ENCODE results near the gene AMIGO1. TPM values are rescaled to one million over a fixed set of nuclear protein-coding genes. Genes with fewer than 3 reads are reported as not detected.

Gene AMIGO1
- total and polyA plus RNA-seq, 2 of the 8 experiments (the other 6 are each of a cell fraction or from before 2014, with no cell fraction given) = 1.5 to 2.7 TPM

DNA sequence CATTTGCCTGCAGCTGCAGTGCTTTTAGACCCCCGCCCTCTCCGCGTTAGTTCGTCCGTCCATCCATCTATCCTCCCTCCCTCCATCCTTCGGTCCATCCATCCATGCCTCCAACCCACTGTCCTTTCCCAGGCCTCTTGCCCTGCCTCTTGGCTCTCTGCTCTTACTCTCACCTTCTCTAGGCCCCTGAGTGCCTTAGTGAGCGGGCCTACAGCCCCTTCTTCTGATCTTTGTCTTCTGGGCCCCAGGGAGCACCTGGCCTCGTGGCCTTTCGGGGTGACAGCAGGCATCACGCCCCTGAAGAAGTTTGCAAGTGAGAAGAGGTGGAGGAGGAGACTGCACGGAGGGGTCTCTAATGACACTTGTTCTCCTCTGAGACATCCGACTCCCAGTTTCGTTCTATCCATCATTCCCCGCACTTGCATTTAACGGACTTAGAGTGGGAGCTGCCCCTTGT, 25.0 kb downstream of the AMIGO1 start:
- Histone ChIP-seq H3K79me1 (ENCODE audit: low read depth, low read length) (no peaks in the 10 kb centered on the region), H2BK20ac (ENCODE audit: low read length) (peak overlapping the region; percentile 61; the same call in 1 of the 2 replicates), H3K9ac (replicated peaks in 1 of 4; ENCODE audit: extremely low read depth in 1 of 4, low read depth in 3 of 4, low read length in 3 of 4) (peak overlapping the region in 3 of 4 experiments; percentile 41 to 91 (median 66); a peak in 4 of 7 replicates), H3K4me3 (ENCODE audit: extremely low read depth in 1 of 4, insufficient read depth in 2 of 4, low read depth in 3 of 4, low read length in 4 of 4) (peak overlapping the region; percentile 63 to 83 (median 78)), H2BK5ac (ENCODE audit: low read depth, low read length) (peak overlapping the region; percentile 95), H3K4me2 (ENCODE audit: insufficient read depth in 1 of 2, low read depth in 2 of 2, low read length in 2 of 2) (peak overlapping the region; percentile 94 to 99), H4K8ac (ENCODE audit: extremely low read depth, insufficient read depth, low read length) (peak overlapping the region; percentile 66), H3K9me3 (ENCODE audit: insufficient read depth in 2 of 2, low read depth in 1 of 2, low read length in 1 of 2) (no peaks in the 10 kb centered on the region), H4K5ac (ENCODE audit: insufficient read length, low read depth, low read length) (peak overlapping the region; percentile 34), H3K18ac (ENCODE audit: extremely low read depth, low read length) (peak overlapping the region; percentile 97), H2BK12ac (ENCODE audit: low read depth, low read length) (peak overlapping the region; percentile 77; the same call in 1 of the 2 replicates), H3K27ac (ENCODE audit: low read depth, low read length) (no peak overlapping the region), H3K23ac (ENCODE audit: insufficient read length) (no peak overlapping the region), H3K23me2 (ENCODE audit: low read depth, low read length) (peaks cover 16% of the 10 kb centered on the region), H3K56ac (replicated peaks; ENCODE audit: insufficient read length, low read depth, low read length) (peak overlapping the region; percentile 40), H3K79me2 (ENCODE audit: control insufficient read depth in 1 of 2, insufficient read depth in 2 of 2, low read length in 2 of 2) (no peaks in the 10 kb centered on the region), H2BK120ac (replicated peaks; ENCODE audit: low read depth, low read length) (no peak overlapping the region), H4K91ac (replicated peaks; ENCODE audit: insufficient read length, low read length) (peak overlapping the region; percentile 69), H3K27me3 (replicated peaks in 1 of 4; ENCODE audit: control insufficient read depth in 3 of 4, extremely low read depth in 1 of 4, insufficient read depth in 3 of 4, low read length in 3 of 4) (peaks cover 0 to under 1% (median 0%) of the 10 kb centered on the region in 4 experiments; a peak in 1 of 7 replicates), H3K4ac (replicated peaks; ENCODE audit: insufficient read length, low read depth, low read length) (peak overlapping the region; percentile 76), H4K20me1 (replicated peaks in 1 of 2; ENCODE audit: control insufficient read depth in 1 of 2, insufficient read depth in 2 of 2, low read length in 2 of 2) (no peaks in the 10 kb centered on the region), H3K4me1 (replicated peaks in 1 of 4; ENCODE audit: control insufficient read depth in 3 of 4, insufficient read depth in 4 of 4, low read length in 3 of 4) (peaks cover 0 to 9% (median 2%) of the 10 kb centered on the region in 4 experiments; a peak in 3 of 7 replicates), H2AFZ (ENCODE audit: low read length) (peak overlapping the region; percentile 95; the same call in 1 of the 2 replicates), H3K36me3 (ENCODE audit: control insufficient read depth in 2 of 4, insufficient read depth in 4 of 4, low read length in 3 of 4) (no peaks in the 10 kb centered on the region), H3K14ac (ENCODE audit: insufficient read length) (no peak overlapping the region), H2AK5ac (ENCODE audit: low read depth, low read length) (no peak overlapping the region), H2BK15ac (ENCODE audit: low read length) (no peak overlapping the region)
- no peak for DNase-seq (ENCODE audit: low read depth in 1 of 2, low spot score in 2 of 2)
- POLR2A ChIA-PET (ENCODE audit: partially characterized antibody) = interaction anchor here (0.6 to 3.1 kb wide), 8 partner anchors 9 to 177 kb away, joined by 3 to 17 read pairs (median 6); partner anchors contain the start of genes AMIGO1, CYB561D1 and PSMA5
- FAIRE-seq = no peak
- CTCF ChIA-PET (ENCODE audit: partially characterized antibody) = interaction anchor here (0.6 to 43.7 kb wide), 8 partner anchors 7 to 179 kb away, joined by 3 to 1755 read pairs (median 6); partner anchors contain the start of genes AMIGO1, CYB561D1 and GPR61
- 6% methylated on average over 15 of the region's 15 CpGs; no CpG with 5 or more reads in 1 of the 2 experiments for WGBS, 2 experiments (ENCODE audit: extremely low coverage in 1 of 2, insufficient coverage in 1 of 2, insufficient read length in 1 of 2, insufficient replicate concordance in 2 of 2, low coverage in 1 of 2, low lambda C conversion rate in 2 of 2, missing lambda C conversion rate in 1 of 2)
- TF ChIP-seq, protein P1, sequence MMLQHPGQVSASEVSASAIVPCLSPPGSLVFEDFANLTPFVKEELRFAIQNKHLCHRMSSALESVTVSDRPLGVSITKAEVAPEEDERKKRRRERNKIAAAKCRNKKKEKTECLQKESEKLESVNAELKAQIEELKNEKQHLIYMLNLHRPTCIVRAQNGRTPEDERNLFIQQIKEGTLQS (IDR thresholded peaks at IDR 0.05; ENCODE audit: insufficient read depth, low read depth, low read length) = no peak
- TF ChIP-seq, protein P2, sequence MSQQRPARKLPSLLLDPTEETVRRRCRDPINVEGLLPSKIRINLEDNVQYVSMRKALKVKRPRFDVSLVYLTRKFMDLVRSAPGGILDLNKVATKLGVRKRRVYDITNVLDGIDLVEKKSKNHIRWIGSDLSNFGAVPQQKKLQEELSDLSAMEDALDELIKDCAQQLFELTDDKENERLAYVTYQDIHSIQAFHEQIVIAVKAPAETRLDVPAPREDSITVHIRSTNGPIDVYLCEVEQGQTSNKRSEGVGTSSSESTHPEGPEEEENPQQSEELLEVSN (IDR thresholded peaks at IDR 0.05) = peak; percentile 5; the same call in 1 of the 2 replicates
